NCI-H524 treated with DMSO at 0.1 percent for 48 hours (cell line): ENCODE measurements around the gene TANC2.

Experiments
- DNase-seq: peaks from one replicate; lab custom pipeline; 2025; lab: John Stamatoyannopoulos, UW

TANC2 gene

DNA sequence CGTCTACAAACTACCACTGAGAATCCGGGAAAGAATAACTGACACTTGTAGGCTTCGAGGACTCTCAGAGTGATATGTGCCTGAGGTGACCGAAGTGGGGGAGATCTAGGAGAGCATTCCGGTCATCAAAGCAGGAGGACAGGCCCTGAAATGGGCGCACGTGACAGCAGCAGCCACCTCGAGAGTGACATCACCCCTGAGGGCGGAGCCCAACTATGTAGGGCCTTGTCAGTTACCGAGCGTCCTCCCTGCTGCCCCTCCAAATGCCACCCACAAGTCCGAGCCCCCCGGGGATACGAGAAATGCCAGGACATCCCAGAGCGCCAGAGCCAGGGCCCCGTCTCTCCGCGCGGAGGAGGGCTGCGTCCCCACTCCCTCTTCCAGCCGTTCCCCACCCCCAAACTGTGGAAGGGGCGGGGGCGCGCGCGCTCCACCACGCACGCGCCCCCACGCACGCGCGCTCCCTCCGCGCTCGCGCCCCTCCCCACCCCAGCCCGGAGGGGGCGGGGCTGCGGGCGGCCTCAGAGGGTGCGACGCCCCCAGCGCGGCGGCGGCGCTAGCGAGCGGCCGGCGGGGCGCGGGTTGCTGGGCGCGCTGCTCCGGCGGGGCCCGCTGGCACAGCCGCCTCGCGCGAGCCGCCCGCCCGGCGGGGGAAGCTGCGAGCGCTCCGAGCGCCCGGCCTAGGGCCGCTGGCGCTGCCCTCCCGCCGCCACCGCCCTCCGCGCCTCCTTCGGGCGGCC, at the start of gene TANC2:
TSS of gene TANC2 (plus strand) at position 550 of the 740 bp plus-strand sequence. CDS start 43,325 bp downstream, outside the sequence.
- no peak for DNase-seq

DNA sequence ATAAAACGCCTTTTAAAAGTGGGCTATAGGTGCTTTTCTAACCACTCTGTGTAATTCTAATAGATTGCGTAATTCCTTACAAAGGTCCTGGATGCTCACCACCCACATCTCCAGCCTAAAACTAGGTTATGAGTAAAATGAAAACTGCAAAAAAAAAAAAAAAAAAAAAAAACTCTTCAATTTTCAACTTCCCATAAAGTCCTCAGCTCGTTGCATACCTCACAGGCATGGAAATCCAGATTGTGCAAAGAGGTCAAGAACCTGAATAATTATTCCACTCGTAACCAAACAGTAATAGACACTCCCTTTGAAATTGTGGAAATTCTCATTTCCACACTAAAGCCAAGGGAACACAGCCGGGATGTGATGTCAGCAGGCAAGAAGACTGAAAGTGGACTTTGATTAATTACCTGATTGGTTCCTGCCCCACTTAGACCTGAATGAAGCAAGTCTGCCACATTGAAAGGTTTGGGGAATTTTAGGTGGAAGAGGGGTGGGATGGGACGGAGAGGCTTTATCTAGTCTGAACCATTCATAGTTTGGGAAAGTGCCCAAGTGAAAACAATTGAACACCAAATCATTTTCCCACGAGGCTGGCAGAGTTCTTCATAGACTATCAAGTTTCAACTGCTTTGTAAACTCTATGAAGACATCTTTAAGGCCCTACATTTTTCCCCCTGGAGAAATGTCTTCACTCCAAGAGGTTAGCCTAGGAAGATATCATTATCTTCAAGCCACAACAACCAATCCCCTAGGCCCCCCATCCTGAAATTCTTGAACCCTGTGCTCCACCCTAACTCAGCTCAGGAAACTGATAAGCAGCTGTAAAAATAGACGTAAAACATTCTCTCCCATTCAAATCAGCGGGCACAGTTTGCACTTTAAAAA, 49.1 kb upstream of the TANC2 start:
- no peak for DNase-seq

DNA sequence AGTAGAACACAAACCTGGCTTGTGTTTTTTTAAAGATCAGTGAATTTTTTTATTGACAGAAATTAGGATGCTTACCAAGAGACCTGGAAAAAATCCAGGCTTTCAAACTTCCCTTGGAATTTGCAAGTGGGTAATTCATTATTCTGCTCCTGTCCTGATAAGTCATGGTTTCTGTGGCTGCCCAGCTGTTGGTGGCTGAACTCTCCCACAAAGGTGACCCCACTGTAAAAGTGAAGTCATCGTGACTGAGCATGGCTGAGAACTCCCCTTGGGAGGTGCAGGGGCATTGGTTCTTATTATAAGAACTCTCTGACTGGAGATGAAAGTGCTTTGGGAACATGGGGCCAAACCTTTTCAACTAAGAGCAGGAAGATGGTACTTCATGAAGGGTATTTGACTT, 46.6 kb upstream of the TANC2 start:
- DNase-seq, result no peak

DNA sequence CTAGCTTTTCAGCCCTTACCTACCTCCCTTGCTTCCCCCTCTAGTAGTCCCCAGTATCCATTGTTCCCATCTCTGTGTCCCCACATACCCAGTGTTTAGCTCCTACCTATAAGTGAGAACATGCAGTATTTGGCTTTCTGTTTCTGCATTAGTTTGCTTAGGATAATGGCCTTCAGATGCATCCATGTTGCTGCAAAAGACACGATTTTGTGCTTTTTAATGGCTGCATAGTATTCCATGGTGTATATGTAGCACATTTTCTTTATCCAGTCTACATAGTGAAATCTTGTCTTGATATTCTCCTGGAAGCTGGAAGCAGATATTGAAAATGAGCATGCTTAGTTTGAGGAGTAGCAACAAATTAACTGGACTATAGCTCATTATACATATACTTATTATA, 45.7 kb upstream of the TANC2 start:
- no peak for DNase-seq

DNA sequence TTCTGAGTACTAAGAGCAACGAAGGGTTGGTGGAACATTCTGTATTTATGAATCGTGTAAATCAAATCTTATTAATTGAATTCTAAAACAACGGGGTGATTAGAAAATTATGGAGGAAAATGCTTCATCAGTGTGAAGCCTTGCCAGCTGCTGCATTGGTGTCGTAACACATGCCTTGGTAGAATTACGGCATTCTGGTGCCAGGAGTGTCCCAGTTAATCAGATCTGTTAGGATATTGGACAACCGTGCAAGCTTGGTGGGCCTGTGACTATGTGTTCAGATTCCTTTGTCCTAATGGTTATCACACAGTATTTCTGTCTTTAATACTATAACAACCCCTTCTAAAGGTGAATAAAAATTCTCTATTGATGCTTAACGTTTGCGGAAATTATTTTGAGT, 44.2 kb upstream of the TANC2 start:
- no peak for DNase-seq

DNA sequence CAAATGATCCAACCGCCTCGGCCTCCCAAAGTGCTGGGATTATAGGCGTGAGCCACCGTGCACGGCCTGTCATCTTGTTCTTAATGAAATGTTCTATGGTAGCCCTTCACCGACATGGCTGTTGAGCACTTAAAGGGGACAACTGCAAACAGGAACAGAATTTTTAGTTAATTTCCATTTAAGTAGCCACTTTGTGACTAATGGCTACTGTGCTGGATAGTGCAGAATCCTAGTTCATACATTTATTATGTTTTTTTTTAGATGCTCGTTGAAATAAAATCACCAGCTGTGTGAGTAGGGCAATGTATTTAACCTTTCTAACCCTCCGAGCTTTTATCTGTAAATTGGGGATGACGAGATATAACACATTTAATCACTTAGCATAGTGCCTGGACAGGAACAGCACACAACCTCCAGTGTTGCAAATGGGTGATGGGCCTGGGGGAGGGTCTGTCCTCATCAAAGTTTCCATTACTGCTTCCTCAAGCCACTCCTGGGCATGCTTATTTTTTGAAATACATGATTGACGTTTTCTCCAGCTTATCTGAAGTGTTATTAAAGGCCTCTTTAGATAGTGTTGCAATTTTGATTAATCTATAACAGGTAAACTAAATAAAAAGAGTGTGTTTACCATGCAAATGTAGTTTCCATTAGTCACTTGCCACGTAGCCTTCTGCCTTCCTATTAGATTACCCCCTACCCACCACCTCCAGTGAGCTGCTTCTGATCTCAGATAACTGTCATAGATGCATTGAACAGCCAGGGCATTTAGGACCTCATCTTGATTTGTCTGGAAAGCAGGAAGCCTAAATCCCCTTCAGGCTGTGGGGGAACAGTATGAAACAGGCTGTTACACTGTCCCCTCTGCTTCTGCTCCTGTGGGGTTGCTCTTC, 42.5 kb upstream of the TANC2 start:
- no peak for DNase-seq

DNA sequence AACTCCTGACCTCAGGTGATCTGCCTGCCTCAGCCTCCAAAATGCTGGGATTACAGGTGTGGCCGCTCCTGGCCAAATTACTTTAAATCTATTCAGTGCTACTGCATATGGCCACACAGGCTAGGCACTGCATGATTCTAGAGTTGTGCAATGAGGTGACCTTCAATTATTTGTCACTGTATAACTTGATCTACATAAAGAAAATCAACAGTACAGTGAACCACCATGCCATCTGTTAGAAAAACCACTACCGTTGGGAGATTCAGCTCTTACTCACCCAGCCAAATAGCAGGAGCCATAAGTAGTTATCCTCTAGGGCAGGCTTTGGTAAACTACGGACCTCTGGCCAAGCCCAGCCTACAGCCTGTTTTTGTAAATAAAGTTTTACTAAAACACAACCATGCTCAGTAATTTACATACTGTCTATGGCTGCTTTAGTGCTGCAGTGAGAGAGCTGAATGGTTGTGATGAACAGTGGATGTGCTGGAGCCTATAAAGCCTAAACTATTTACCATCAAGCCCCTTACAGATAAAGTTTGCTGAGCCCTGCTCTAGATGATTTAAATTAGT, 40.7 kb upstream of the TANC2 start:
- DNase-seq, result no peak

DNA sequence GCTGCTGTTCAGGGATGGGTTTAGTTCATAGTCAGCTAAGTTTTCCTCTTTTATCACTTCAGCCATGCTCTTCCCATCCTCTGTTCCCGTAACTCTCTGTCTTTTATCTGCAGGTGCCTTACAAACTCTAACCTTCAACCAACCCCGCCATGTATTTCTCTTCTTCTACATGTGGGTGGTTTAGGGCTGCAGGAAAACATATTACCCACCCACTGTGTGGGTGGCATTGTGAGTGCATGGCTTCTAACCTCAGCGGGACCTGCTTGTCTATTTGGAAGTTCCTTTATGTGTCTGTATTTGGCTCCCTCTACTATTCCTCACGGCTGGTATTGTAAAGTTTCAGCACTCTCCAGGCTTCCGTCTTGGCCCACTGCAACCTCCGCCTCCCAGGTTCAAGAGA, 39.0 kb upstream of the TANC2 start:
- DNase-seq, result no peak

DNA sequence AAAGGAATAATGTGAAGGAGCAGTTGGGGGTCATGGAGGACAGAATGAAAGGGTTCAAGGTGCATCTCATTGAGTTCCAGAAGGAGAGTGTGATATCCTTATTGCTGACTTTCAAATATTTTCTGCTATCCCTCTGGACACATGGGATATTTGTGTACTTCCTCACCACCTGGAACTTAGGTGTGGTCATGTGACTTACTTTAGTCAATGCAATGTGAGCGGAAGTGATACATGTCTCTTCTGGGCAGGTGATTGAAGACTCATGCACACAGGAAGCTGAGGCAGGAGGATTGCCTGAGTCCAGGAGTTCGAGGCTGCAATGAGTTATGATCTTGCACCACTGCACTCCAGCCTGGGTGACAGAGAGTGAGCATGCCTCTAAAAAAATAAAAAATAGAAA, 36.7 kb upstream of the TANC2 start:
- DNase-seq, result no peak

DNA sequence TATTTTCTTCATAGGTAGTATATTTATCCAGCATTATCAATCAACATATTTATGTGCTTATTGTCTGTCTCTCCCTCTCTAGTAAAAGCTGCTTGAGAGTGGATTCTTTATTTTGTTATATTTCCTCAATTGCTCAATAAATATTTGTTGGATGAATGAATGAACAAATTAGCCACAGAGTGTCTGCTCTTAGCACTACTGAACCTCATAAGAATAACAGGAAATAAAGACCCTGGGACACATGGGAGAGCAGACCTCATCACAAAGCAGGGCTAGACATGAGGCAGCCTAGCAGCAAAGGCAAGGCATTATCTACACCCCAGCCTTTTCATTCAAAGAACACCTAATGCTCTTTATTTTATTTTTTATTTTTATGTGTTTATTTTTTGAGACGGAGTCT, 34.9 kb upstream of the TANC2 start:
- no peak for DNase-seq

DNA sequence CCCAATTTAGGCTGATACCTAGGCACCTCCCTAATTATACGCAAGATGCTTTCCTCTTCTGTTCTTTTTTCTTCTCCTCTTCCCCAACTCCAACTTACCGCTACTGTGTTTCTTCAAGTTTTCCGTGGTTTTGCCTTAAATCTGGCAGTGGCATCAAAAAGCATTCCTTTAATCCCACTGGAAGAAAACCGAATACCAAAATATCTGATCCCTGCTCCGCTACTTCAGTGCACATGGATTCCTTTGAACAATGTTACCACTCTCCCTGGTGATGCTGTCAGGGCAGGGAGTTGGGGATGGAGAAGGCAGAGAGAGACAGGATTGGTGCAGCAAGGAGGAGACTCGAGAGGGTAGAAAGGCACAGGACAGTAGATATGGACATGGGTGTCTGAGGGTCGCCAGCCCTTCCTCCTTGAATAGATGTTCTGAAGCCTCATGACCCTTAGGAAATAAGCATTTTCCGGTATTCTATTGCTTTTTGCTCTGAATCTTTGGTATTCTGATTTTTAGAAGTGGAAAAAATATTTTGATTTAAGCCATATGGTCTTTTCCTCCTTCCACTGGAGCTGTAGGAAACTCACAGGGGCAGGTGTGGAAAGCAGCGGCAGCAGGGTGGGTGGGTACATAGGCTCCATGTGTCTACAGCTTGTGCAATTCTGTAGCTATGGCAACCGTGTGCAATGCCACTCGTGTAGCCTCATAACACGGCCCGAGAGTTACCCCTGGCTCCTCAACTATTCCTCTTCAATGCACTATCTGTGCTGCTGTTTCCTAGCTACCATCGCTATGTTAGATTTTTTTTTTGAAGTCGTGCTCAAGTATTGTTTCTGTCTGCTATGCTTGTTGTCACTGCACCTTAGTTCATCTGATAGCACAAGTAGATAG, 32.3 kb upstream of the TANC2 start:
- no peak for DNase-seq

DNA sequence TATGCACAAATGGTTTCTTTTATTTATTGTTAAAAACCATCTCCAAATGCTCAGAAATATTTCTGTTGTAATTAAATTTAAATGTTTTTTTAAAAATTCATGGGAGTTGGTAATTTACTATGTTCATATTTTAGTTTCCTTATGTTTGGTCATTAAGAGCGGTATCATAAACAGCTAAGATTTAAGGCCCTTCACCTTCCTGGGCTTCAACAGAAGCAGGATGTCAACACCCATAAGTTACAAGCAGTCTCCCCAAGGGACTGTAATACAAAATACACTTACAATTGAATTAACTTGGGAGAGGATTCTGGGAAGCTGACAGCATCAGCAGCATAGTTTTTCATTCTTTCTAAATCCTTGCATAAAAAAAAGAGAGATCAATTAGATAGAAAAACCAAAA, 30.9 kb upstream of the TANC2 start:
- DNase-seq, result no peak

DNA sequence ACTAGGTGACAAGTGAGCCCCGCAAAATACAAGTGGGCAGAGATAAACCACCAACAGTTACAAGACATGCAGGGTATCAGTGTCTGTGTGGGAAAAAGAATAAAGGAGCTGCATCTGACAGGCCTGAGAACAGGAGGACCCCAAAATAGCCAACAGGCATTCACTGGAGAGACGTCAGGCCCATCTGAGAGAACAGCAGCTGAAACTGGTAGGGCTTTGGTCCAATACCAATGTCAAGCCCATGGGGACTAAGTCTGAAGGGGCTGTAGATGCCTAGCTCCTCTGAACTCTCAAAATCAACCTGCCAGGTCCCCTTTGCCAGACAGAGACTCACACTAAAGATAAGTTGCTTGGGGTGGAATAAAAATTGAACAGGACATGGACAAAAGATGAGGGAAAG, 30.5 kb upstream of the TANC2 start:
- DNase-seq, result no peak

DNA sequence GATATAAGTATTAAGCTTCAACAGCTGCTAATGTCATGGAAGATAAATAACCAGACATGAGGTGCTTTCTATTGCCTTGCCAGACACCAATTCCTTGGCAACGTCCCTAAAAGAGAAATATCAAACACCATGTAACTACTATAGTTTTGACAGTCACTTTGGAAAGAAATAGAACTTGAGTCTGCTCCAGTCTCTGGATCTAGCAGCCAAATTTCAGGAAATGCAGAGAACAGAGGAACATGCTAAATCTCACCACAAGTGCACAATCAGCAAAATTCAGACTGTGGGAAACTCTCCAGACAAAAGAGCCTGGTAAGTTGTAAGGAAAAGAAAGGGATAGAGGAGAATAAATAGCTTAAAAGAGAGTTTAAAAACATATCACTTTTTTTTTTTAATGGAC, 28.4 kb upstream of the TANC2 start:
- no peak for DNase-seq

DNA sequence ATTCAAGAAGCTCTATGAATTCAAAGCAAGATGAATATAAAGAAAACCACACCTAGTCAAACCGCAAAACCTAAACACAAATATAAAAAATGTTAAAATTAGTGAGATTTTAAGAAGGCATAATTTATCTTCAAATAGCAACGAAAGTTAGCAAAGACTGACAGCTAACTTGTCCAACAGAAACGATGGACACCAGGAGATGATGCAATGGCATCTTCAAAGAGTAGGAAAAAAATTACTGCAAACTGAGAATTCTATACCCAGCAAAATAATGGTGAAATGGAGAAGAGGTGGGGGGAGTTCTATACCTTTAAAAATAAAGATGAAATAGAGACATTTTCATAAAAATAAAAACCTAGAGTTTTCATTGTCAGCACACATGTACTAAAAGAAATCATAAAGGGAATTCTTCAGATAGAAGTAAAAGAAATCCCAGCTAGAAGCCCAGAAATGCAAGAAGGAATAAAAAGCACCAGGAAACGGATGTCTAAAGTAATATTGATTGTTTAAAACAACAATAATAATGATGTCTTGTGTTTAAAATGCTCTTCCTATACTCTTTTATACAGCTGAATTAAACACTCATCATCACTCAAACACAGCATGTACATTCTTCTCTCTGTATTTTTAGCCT, 24.6 kb upstream of the TANC2 start:
- DNase-seq, result no peak

DNA sequence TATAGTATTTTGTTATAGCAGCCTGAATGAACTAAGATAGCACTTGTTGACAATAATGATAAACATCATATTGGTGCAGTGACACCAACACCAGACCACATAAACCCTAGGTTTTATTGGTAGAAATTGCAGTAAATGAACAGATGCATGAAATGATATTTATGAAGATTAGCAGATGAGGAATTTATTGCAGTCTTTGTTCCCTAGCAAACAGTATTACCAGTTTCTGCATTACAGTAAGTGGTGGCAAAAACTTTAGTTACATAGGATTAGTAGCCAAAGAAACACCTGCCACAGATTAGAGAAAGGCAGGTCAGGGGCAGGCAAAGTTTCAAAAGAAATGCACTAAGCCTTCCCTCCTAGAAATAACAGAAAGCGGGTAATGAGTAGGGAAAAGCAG, 17.7 kb upstream of the TANC2 start:
- no peak for DNase-seq

DNA sequence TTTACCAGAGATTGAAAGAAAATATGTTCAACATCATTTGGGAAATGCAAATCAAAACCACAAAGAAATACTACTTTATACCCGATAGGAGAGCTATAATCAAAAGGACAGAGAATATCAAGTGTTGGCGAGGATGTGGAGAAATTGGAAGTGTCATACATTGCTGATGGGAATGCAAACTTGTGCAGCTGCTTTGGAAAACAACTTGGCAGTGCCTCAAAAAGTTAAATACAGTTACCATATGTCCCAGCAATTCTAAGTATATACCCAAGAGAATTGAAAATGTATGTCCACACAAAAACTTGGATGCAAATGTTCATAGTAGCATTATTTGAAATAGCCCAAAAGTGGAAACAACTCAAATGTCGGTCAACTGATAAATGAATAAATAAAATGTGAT, 17.0 kb upstream of the TANC2 start:
- DNase-seq, result no peak

DNA sequence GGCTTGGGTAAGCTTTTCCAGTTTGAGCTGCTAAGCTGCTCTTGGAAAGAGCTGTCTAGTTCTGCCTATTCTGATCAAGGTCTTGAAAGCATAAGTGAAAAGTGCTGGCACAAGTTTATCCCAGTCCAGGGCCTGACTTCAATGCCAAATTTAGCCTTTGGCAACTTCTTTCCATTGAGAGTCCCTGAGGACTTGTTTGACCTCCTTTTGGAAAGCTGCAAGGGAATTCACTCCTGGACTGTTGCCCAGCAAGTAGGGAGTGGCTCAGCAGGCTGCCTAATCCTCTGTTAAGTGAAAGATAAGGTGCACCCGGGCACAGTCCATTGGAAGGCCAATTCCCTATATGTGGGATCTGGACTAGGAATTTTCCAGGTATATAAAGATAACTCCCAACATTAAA, 16.0 kb upstream of the TANC2 start:
- no peak for DNase-seq

DNA sequence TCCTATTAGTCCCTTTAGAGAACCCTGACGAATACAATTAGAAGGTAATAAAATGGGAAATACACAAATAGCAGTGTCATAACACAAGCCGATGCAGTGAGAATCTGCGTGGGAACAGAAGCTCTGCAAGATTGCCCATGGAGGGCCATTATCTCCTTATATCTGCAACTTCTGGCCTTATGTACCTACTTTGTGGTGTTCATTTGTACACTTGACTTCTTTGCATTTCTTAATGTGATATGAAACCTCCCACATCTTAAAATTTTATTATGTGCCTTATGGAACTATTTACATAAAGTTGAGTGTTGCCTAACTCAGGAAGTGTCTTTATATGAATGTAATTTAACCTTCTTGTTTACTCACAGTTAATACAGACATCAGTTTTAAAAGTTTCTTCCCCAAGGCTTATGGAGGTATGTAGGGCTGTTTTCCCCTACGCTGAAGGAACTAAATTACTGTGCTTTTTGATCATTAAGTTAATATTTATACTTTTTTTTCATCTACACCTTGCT, 10.1 kb upstream of the TANC2 start:
- no peak for DNase-seq

DNA sequence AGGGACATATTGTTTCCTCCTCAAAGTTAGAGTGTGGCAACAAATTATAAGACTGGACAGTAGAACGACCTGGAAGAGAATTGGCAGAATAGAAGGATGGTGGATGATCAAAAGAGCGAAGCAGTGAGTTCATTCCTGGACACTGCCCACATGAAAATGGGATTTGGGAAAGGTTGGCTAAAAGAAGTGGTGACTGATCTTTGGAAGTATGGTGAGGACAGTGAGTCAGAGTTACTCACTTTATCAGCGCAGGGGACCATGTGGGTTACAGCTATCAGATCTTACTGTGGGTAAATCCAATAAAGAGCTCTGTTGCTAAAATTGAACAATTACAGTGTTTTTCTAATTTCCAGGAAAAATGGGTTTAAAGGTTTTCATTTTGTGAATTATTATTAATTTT, 2.7 kb upstream of the TANC2 start:
- no peak for DNase-seq
